BJ (cell line): ENCODE measurements around the gene KARS1. TPM values are rescaled to one million over a fixed set of nuclear protein-coding genes. Genes with fewer than 3 reads are reported as not detected.

ENCODE experiments used
- CTCF ChIA-PET: fragments of 350-600 bp; formaldehyde crosslinking; extraction: SDS; loops from one replicate; lab custom pipeline; 2021; ENCODE audit warnings: antibody characterized with exemption, inconsistent platforms; lab: Yijun Ruan, JAX
- POLR2A ChIA-PET: fragments of 300-600 bp; sonication (Branson Sonifier 250); formaldehyde crosslinking; extraction: SDS; loops from one replicate; lab custom pipeline; 2021; ENCODE audit warnings: antibody characterized with exemption; lab: Charles Lee
- DNase-seq: peaks from one replicate; pipeline ENCODE4 v3.0.0-alpha.2; 2011; ENCODE audit warnings: low read depth
- H3K27me3 ChIP-seq: 2 replicates; pipeline ENCODE4 v1.6.0; 2011; ENCODE audit warnings: low read length; ENCODE audit not compliant: control insufficient read depth, insufficient read depth
- H3K36me3 ChIP-seq: 2 replicates; pipeline ENCODE4 v1.5.1; 2011; ENCODE audit warnings: low read length; ENCODE audit not compliant: control insufficient read depth, insufficient read depth
- H3K4me3 ChIP-seq: 2 replicates; pipeline ENCODE4 v1.5.1; 2011; ENCODE audit warnings: low read depth, mild to moderate bottlenecking, control low read depth, low read length
- polyA plus RNA-seq: library from polyadenylated mRNA; depleted of rRNA; stranded (reverse); fragments of >200 nt; gene quantifications from 2 replicates; pipeline ENCODE4 v1.2.3, GENCODE V29; 2011
- TF ChIP-seq, protein P1 (sequence below): IDR thresholded peaks from 2 replicates; pipeline ENCODE4 v1.5.1; 2011; ENCODE audit warnings: low read depth, mild to moderate bottlenecking, control low read depth, inconsistent platforms, low read length, moderate library complexity; ENCODE audit not compliant: insufficient read depth

The KARS1 gene
- polyA plus RNA-seq, 1 experiment = 118 TPM

- Histone ChIP-seq H3K36me3 (peaks cover 16% of the 10 kb centered on the region), H3K27me3 (no peaks in the 10 kb centered on the region), H3K4me3 (no peak overlapping the region)
- CTCF ChIA-PET = no interaction called here
- DNase-seq = no peak
- POLR2A ChIA-PET = no interaction called here
- TF ChIP-seq, protein P1, sequence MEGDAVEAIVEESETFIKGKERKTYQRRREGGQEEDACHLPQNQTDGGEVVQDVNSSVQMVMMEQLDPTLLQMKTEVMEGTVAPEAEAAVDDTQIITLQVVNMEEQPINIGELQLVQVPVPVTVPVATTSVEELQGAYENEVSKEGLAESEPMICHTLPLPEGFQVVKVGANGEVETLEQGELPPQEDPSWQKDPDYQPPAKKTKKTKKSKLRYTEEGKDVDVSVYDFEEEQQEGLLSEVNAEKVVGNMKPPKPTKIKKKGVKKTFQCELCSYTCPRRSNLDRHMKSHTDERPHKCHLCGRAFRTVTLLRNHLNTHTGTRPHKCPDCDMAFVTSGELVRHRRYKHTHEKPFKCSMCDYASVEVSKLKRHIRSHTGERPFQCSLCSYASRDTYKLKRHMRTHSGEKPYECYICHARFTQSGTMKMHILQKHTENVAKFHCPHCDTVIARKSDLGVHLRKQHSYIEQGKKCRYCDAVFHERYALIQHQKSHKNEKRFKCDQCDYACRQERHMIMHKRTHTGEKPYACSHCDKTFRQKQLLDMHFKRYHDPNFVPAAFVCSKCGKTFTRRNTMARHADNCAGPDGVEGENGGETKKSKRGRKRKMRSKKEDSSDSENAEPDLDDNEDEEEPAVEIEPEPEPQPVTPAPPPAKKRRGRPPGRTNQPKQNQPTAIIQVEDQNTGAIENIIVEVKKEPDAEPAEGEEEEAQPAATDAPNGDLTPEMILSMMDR = no peak
Measured at GRCh38 chr16:75640598-75640997, 6.9 kb downstream of the KARS1 start.

GRCh38 chr16:75635036-75635435, 12.4 kb downstream of the KARS1 start:
- Histone ChIP-seq H3K4me3 (no peak overlapping the region), H3K36me3 (peaks cover 27% of the 10 kb centered on the region), H3K27me3 (no peaks in the 10 kb centered on the region)
- ChIA-PET CTCF (no interaction called here), POLR2A (no interaction called here)
- TF ChIP-seq, protein P1 = no peak
- no peak for DNase-seq

DNA sequence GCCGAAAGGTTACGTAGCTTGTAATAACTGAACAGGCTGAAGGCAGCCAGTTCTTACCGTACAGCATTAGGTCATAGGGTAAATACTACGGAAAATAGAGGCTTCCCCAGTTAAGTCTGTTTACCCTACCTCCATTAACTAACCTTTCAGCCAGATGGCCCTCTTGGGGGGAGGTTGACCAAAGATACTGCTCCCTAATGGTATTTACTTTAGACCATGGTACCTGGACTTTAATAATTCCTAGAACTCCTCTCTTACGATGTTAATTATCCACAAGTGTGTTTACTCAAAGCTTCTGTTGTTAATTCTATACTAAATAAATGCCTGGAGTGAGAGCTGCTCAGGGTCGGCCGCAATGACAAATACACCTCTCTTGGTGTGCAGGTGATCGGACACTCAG, 14.6 kb downstream of the KARS1 start:
- ChIA-PET POLR2A (no interaction called here), CTCF (interaction anchor here (0.6 to 1.1 kb wide), 3 partner anchors 9 to 984 kb away, joined by 3 to 4 read pairs (median 4); no protein-coding TSS in a partner anchor)
- TF ChIP-seq, protein P1 = no peak

GRCh38 chr16:75630052-75630451, 17.4 kb downstream of the KARS1 start:
- DNase-seq = no peak
- ChIA-PET POLR2A (no interaction called here), CTCF (no interaction called here)
- no peaks in the 10 kb centered on the region for H3K27me3 ChIP-seq
- peaks cover 32% of the 10 kb centered on the region for H3K36me3 ChIP-seq
- TF ChIP-seq, protein P1 = no peak
- H3K4me3 ChIP-seq = no peak overlapping the region

More for the DNA sequence above, 14.6 kb downstream of the KARS1 start:
- Histone ChIP-seq H3K4me3 (no peak overlapping the region), H3K27me3 (no peaks in the 10 kb centered on the region), H3K36me3 (peaks cover 37% of the 10 kb centered on the region)
- DNase-seq = no peak

GRCh38 chr16:75629132-75629531, 18.3 kb downstream of the KARS1 start:
- TF ChIP-seq, protein P1 = no peak
- DNase-seq = no peak
- POLR2A ChIA-PET = no interaction called here
- CTCF ChIA-PET = no interaction called here
- Histone ChIP-seq H3K36me3 (peaks cover 31% of the 10 kb centered on the region), H3K4me3 (no peak overlapping the region), H3K27me3 (no peaks in the 10 kb centered on the region)
